ENCODE measurements around the gene C16orf74.

C16orf74 gene

GRCh38 chr16:85750146-85750826 is 610 bp downstream of the C16orf74 start:
- no peak for DNase-seq (ENCODE audit: low read depth in 3 of 3)

GRCh38 chr16:85749771-85750145 is 1.1 kb downstream of the C16orf74 start:
- no peak for DNase-seq (ENCODE audit: low read depth in 3 of 3)

- no peak for DNase-seq (ENCODE audit: low read depth in 3 of 3)
Observed at GRCh38 chr16:85746460-85747215, 4.3 kb downstream of the C16orf74 start.

- no peak for DNase-seq (ENCODE audit: low read depth in 3 of 3)
Observed at GRCh38 chr16:85738923-85739715, 11.8 kb downstream of the C16orf74 start.

GRCh38 chr16:85736921-85737320 is 14.0 kb downstream of the C16orf74 start:
- DNase-seq (ENCODE audit: low read depth in 3 of 3) = no peak

- no peak for DNase-seq (ENCODE audit: low read depth in 3 of 3)
Observed at GRCh38 chr16:85735946-85736345, 14.9 kb downstream of the C16orf74 start.

- no peak for DNase-seq (ENCODE audit: low read depth in 3 of 3)
Observed at GRCh38 chr16:85735225-85735635, 15.7 kb downstream of the C16orf74 start.

- no peak for DNase-seq (ENCODE audit: low read depth in 3 of 3)
Observed at GRCh38 chr16:85734311-85735017, 16.4 kb downstream of the C16orf74 start.

GRCh38 chr16:85733839-85734170 is 17.1 kb downstream of the C16orf74 start:
- no peak for DNase-seq (ENCODE audit: low read depth in 3 of 3)

GRCh38 chr16:85733155-85733838 is 17.6 kb downstream of the C16orf74 start:
- DNase-seq (ENCODE audit: low read depth in 3 of 3) = no peak

GRCh38 chr16:85731179-85731578 is 19.7 kb downstream of the C16orf74 start:
- no peak for DNase-seq (ENCODE audit: low read depth in 3 of 3)

GRCh38 chr16:85730186-85730465 is 20.8 kb downstream of the C16orf74 start:
- DNase-seq (ENCODE audit: low read depth in 3 of 3) = no peak

GRCh38 chr16:85729452-85730185 is 21.3 kb downstream of the C16orf74 start:
- no peak for DNase-seq (ENCODE audit: low read depth in 3 of 3)

GRCh38 chr16:85728879-85729278 is 22.0 kb downstream of the C16orf74 start:
- no peak for DNase-seq (ENCODE audit: low read depth in 3 of 3)

- no peak for DNase-seq (ENCODE audit: low read depth in 3 of 3)
Observed at GRCh38 chr16:85724936-85725335, 26.0 kb downstream of the C16orf74 start.

- DNase-seq (ENCODE audit: low read depth in 3 of 3) = no peak
Observed at GRCh38 chr16:85724126-85724879, 26.6 kb downstream of the C16orf74 start.

GRCh38 chr16:85722128-85722893 is 28.6 kb downstream of the C16orf74 start:
- DNase-seq (ENCODE audit: low read depth in 3 of 3) = no peak

GRCh38 chr16:85720302-85720637 is 30.6 kb downstream of the C16orf74 start:
- no peak for DNase-seq (ENCODE audit: low read depth in 3 of 3)

- DNase-seq (ENCODE audit: low read depth in 3 of 3) = no peak
Observed at GRCh38 chr16:85719605-85720301, 31.1 kb downstream of the C16orf74 start.

All from stimulated activated CD4-positive, alpha-beta T cell treated with anti-CD3 and anti-CD28 coated beads, TNF-alpha, amount 100 ng/mL, for 4 hours (primary cell).